WTC11 (cell line): ENCODE measurements around the gene OR51I2. TPM values are rescaled to one million over a fixed set of nuclear protein-coding genes. Genes with fewer than 3 reads are reported as not detected.

Experiments
- ATAC-seq: fragments of 200-7000 bp; cut with Tn5 transposase; 2 replicates; pipeline ENCODE4 v1.10.0; 2021; ENCODE audit warnings: mild to moderate bottlenecking, moderate library complexity
- CTCF ChIA-PET: fragments of 300-600 bp; sonication (Branson Sonifier 250); formaldehyde crosslinking; loops from one replicate; lab custom pipeline; 2021; ENCODE audit warnings: antibody characterized with exemption; lab: Charles Lee
- POLR2A ChIA-PET: fragments of 350-600 bp; sonication (Branson Sonifier 250); formaldehyde crosslinking; loops from one replicate; lab custom pipeline; 2021; ENCODE audit warnings: antibody characterized with exemption; lab: Charles Lee
- DNase-seq: peaks from one replicate; pipeline ENCODE4 v3.0.0; 2021; ENCODE audit warnings: low spot score
- H3K27ac Mint-ChIP-seq: 2 replicates; pipeline ENCODE4 v1.8.0; 2021; ENCODE audit warnings: mixed read lengths
- H3K27me3 Mint-ChIP-seq: 2 replicates; pipeline ENCODE4 v1.8.0; 2021; ENCODE audit warnings: low read depth, mild to moderate bottlenecking, moderate library complexity, mixed read lengths
- H3K36me3 Mint-ChIP-seq: 2 replicates; pipeline ENCODE4 v1.8.0; 2021; ENCODE audit warnings: mixed read lengths
- H3K4me1 Mint-ChIP-seq: 2 replicates; pipeline ENCODE4 v1.8.0; 2022; ENCODE audit warnings: mixed read lengths
- H3K4me3 Mint-ChIP-seq: 2 replicates; pipeline ENCODE4 v1.8.0; 2021; ENCODE audit warnings: mild to moderate bottlenecking, moderate library complexity, mixed read lengths
- H3K9me3 Mint-ChIP-seq: 2 replicates; pipeline ENCODE4 v1.8.0; 2021; ENCODE audit warnings: mixed read lengths
- ATF1 ChIP-seq: sonication (generic); formaldehyde crosslinking; IDR thresholded peaks from 2 replicates; pipeline ENCODE4 v1.8.1; 2023; ENCODE audit warnings: mild to moderate bottlenecking, moderate library complexity, missing genetic modification reagents
- CREB1 ChIP-seq: sonication (generic); formaldehyde crosslinking; IDR thresholded peaks from 2 replicates; pipeline ENCODE4 v1.8.0; 2023; ENCODE audit warnings: mild to moderate bottlenecking, missing genetic modification reagents
- ELF4 ChIP-seq: sonication (generic); formaldehyde crosslinking; IDR thresholded peaks from 2 replicates; pipeline ENCODE4 v1.8.1; 2022; ENCODE audit warnings: low read depth, mild to moderate bottlenecking, moderate library complexity, missing genetic modification reagents
- ETV6 ChIP-seq: sonication (generic); formaldehyde crosslinking; IDR thresholded peaks from 2 replicates; pipeline ENCODE4 v1.8.1; 2022; ENCODE audit warnings: mild to moderate bottlenecking, missing genetic modification reagents
- MYBL2 ChIP-seq: sonication (generic); formaldehyde crosslinking; IDR thresholded peaks from 2 replicates; pipeline ENCODE4 v1.8.1; 2023; ENCODE audit warnings: mild to moderate bottlenecking, moderate library complexity, missing genetic modification reagents
- NR2C2 ChIP-seq: sonication (generic); formaldehyde crosslinking; IDR thresholded peaks from 2 replicates; pipeline ENCODE4 v1.8.0; 2022; ENCODE audit warnings: mild to moderate bottlenecking, missing genetic modification reagents
- OVOL2 ChIP-seq: fragments of 250-450 bp; sonication (Bioruptor Pico); IDR thresholded peaks from 2 replicates; pipeline ENCODE4 v1.9.0; 2021; ENCODE audit warnings: mild to moderate bottlenecking, borderline replicate concordance
- SMAD3 ChIP-seq: sonication (generic); formaldehyde crosslinking; IDR thresholded peaks from 2 replicates; pipeline ENCODE4 v1.8.0; 2022; ENCODE audit warnings: missing genetic modification reagents, mild to moderate bottlenecking, borderline replicate concordance
- SMAD4 ChIP-seq: sonication (generic); formaldehyde crosslinking; IDR thresholded peaks from 2 replicates; pipeline ENCODE4 v1.8.0; 2022; ENCODE audit warnings: mild to moderate bottlenecking, missing genetic modification reagents
- SP1 ChIP-seq: sonication (generic); formaldehyde crosslinking; conservative IDR thresholded peaks from 2 replicates; pipeline ENCODE4 v1.8.1; 2022; ENCODE audit warnings: missing genetic modification reagents
- TEAD4 ChIP-seq: sonication (generic); formaldehyde crosslinking; IDR thresholded peaks from 2 replicates; pipeline ENCODE4 v1.8.0; 2022; ENCODE audit warnings: mild to moderate bottlenecking, missing genetic modification reagents
- TP53 ChIP-seq: sonication (generic); formaldehyde crosslinking; IDR thresholded peaks from 2 replicates; pipeline ENCODE4 v1.8.1; 2023; ENCODE audit warnings: mild to moderate bottlenecking, missing genetic modification reagents
- ZNF317 ChIP-seq: sonication (generic); formaldehyde crosslinking; IDR thresholded peaks from 2 replicates; pipeline ENCODE4 v1.8.1; 2023; ENCODE audit warnings: low read depth, mild to moderate bottlenecking, moderate library complexity, missing genetic modification reagents, borderline replicate concordance
- ZNF396 ChIP-seq: fragments of 250-450 bp; sonication (Bioruptor Pico); IDR thresholded peaks from 2 replicates; pipeline ENCODE4 v1.8.0; 2021; ENCODE audit warnings: mild to moderate bottlenecking, moderate library complexity, borderline replicate concordance
- total RNA-seq: library from RNA; stranded (reverse); gene quantifications from 3 replicates; pipeline ENCODE4 v1.2.3, GENCODE V29; 2021
- TF ChIP-seq, protein P1 (sequence below): fragments of 250-450 bp; sonication (Bioruptor Pico); IDR thresholded peaks from 2 replicates; pipeline ENCODE4 v1.9.0; 2021; ENCODE audit warnings: mild to moderate bottlenecking, borderline replicate concordance
- TF ChIP-seq, protein P2 (sequence below): sonication (generic); formaldehyde crosslinking; IDR thresholded peaks from 2 replicates; pipeline ENCODE4 v1.8.0; 2022; ENCODE audit warnings: mild to moderate bottlenecking, missing genetic modification reagents
- TF ChIP-seq, protein P3 (sequence below): sonication (generic); formaldehyde crosslinking; IDR thresholded peaks from 2 replicates; pipeline ENCODE4 v1.8.1; 2023; ENCODE audit warnings: mild to moderate bottlenecking, missing genetic modification reagents, moderate library complexity
- TF ChIP-seq, protein P4 (sequence below): sonication (generic); formaldehyde crosslinking; IDR thresholded peaks from 2 replicates; pipeline ENCODE4 v1.8.1; 2023; ENCODE audit warnings: mild to moderate bottlenecking, missing genetic modification reagents, borderline replicate concordance
- TF ChIP-seq, protein P5 (sequence below): sonication (generic); formaldehyde crosslinking; IDR thresholded peaks from 2 replicates; pipeline ENCODE4 v1.8.1; 2023; ENCODE audit warnings: mild to moderate bottlenecking, missing genetic modification reagents

OR51I2 gene
- total RNA-seq, 1 experiment from 2014 or later: not detected

DNA sequence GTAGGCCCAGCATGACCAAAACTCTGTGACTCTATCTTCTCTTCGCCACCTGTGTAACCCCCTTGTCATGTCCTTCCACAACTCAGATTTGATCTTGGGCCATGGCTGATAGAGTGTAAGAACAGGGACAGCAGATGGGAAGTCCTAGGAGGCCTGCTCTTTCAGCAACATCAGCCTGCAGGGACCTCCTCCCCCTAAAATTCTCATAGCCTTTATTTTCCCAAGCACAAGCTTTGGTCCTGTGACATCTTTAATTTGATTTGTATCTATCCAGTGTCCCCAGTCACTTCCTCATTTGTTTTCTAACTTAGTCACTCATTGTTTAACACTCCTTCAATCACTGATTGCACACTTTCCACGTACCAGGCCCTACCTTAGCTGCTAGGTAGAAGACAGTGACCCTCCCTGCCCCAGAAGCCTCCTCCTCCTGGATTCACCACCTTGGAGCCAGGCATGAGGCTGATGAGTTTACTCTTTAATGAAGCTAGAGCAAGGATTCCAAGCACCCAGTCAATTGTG lies 55.3 kb downstream of the OR51I2 start:
- no peak overlapping the region for H3K4me3 Mint-ChIP-seq
- ATAC-seq: no peak
- no peaks in the 10 kb centered on the region for H3K9me3 Mint-ChIP-seq
- ChIA-PET CTCF (no interaction called here), POLR2A (no interaction called here)
- H3K4me1 Mint-ChIP-seq: no peaks in the 10 kb centered on the region
- no peak for TF ChIP-seq SP1 (CRISPR knock-in tag)
- no peak for TF ChIP-seq NR2C2 (CRISPR knock-in tag)
- TF ChIP-seq, protein P1, sequence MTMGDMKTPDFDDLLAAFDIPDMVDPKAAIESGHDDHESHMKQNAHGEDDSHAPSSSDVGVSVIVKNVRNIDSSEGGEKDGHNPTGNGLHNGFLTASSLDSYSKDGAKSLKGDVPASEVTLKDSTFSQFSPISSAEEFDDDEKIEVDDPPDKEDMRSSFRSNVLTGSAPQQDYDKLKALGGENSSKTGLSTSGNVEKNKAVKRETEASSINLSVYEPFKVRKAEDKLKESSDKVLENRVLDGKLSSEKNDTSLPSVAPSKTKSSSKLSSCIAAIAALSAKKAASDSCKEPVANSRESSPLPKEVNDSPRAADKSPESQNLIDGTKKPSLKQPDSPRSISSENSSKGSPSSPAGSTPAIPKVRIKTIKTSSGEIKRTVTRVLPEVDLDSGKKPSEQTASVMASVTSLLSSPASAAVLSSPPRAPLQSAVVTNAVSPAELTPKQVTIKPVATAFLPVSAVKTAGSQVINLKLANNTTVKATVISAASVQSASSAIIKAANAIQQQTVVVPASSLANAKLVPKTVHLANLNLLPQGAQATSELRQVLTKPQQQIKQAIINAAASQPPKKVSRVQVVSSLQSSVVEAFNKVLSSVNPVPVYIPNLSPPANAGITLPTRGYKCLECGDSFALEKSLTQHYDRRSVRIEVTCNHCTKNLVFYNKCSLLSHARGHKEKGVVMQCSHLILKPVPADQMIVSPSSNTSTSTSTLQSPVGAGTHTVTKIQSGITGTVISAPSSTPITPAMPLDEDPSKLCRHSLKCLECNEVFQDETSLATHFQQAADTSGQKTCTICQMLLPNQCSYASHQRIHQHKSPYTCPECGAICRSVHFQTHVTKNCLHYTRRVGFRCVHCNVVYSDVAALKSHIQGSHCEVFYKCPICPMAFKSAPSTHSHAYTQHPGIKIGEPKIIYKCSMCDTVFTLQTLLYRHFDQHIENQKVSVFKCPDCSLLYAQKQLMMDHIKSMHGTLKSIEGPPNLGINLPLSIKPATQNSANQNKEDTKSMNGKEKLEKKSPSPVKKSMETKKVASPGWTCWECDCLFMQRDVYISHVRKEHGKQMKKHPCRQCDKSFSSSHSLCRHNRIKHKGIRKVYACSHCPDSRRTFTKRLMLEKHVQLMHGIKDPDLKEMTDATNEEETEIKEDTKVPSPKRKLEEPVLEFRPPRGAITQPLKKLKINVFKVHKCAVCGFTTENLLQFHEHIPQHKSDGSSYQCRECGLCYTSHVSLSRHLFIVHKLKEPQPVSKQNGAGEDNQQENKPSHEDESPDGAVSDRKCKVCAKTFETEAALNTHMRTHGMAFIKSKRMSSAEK (CRISPR knock-in tag): no peak
- TF ChIP-seq ATF1 (CRISPR knock-in tag): no peak
- TF ChIP-seq, protein P2, sequence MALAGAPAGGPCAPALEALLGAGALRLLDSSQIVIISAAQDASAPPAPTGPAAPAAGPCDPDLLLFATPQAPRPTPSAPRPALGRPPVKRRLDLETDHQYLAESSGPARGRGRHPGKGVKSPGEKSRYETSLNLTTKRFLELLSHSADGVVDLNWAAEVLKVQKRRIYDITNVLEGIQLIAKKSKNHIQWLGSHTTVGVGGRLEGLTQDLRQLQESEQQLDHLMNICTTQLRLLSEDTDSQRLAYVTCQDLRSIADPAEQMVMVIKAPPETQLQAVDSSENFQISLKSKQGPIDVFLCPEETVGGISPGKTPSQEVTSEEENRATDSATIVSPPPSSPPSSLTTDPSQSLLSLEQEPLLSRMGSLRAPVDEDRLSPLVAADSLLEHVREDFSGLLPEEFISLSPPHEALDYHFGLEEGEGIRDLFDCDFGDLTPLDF: no peak
- TF ChIP-seq MYBL2 (CRISPR knock-in tag): no peak
- no peak for TF ChIP-seq SMAD4 (CRISPR knock-in tag)
- TF ChIP-seq TEAD4 (CRISPR knock-in tag): no peak
- TF ChIP-seq ETV6: no peak
- TF ChIP-seq CREB1 (CRISPR knock-in tag): no peak
- no peak for TF ChIP-seq SMAD3 (CRISPR knock-in tag)
- no peak for TF ChIP-seq ZNF396 (CRISPR knock-in tag)
- TF ChIP-seq OVOL2 (CRISPR knock-in tag): no peak
- TF ChIP-seq, protein P3, sequence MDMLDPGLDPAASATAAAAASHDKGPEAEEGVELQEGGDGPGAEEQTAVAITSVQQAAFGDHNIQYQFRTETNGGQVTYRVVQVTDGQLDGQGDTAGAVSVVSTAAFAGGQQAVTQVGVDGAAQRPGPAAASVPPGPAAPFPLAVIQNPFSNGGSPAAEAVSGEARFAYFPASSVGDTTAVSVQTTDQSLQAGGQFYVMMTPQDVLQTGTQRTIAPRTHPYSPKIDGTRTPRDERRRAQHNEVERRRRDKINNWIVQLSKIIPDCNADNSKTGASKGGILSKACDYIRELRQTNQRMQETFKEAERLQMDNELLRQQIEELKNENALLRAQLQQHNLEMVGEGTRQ (CRISPR knock-in tag): no peak
- no peak for TF ChIP-seq ELF4 (CRISPR knock-in tag)
- no peak for TF ChIP-seq TP53
- TF ChIP-seq, protein P4, sequence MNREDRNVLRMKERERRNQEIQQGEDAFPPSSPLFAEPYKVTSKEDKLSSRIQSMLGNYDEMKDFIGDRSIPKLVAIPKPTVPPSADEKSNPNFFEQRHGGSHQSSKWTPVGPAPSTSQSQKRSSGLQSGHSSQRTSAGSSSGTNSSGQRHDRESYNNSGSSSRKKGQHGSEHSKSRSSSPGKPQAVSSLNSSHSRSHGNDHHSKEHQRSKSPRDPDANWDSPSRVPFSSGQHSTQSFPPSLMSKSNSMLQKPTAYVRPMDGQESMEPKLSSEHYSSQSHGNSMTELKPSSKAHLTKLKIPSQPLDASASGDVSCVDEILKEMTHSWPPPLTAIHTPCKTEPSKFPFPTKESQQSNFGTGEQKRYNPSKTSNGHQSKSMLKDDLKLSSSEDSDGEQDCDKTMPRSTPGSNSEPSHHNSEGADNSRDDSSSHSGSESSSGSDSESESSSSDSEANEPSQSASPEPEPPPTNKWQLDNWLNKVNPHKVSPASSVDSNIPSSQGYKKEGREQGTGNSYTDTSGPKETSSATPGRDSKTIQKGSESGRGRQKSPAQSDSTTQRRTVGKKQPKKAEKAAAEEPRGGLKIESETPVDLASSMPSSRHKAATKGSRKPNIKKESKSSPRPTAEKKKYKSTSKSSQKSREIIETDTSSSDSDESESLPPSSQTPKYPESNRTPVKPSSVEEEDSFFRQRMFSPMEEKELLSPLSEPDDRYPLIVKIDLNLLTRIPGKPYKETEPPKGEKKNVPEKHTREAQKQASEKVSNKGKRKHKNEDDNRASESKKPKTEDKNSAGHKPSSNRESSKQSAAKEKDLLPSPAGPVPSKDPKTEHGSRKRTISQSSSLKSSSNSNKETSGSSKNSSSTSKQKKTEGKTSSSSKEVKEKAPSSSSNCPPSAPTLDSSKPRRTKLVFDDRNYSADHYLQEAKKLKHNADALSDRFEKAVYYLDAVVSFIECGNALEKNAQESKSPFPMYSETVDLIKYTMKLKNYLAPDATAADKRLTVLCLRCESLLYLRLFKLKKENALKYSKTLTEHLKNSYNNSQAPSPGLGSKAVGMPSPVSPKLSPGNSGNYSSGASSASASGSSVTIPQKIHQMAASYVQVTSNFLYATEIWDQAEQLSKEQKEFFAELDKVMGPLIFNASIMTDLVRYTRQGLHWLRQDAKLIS (CRISPR knock-in tag): no peak
- TF ChIP-seq, protein P5, sequence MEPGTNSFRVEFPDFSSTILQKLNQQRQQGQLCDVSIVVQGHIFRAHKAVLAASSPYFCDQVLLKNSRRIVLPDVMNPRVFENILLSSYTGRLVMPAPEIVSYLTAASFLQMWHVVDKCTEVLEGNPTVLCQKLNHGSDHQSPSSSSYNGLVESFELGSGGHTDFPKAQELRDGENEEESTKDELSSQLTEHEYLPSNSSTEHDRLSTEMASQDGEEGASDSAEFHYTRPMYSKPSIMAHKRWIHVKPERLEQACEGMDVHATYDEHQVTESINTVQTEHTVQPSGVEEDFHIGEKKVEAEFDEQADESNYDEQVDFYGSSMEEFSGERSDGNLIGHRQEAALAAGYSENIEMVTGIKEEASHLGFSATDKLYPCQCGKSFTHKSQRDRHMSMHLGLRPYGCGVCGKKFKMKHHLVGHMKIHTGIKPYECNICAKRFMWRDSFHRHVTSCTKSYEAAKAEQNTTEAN (CRISPR knock-in tag): no peak
- no peak for TF ChIP-seq ZNF317 (CRISPR knock-in tag)
- H3K36me3 Mint-ChIP-seq: no peaks in the 10 kb centered on the region
- H3K27ac Mint-ChIP-seq: no peak overlapping the region
- DNase-seq: no peak
- H3K27me3 Mint-ChIP-seq: no peaks in the 10 kb centered on the region
